ENCODE measurements around the gene ZNHIT3.
"Not testable (repeated sequence)": the region's sequence is repeated elsewhere in the genome, so short reads cannot be mapped to it uniquely, and the experiment has no call there.

Gene ZNHIT3

DNA sequence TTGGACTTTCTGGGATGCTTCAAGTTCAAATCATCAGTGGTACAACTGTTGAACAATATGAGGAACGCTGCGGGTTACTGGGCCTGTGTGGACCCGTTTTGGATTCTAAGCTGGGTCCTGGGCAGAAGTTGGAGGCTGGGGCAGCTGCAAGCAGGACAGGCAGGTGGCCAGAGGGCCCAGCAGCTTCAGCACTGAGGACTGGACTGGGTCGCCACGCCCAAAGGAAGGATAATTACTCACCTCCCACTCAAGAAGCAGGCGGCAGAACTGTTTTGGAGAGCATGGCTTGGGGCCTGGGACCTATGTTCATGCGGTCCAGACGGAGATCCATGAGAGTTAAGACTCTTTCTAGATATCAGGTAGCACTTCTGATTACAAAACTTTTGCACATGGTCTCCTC, 1.5 kb upstream of the ZNHIT3 start:
- no peak for DNase-seq

DNA sequence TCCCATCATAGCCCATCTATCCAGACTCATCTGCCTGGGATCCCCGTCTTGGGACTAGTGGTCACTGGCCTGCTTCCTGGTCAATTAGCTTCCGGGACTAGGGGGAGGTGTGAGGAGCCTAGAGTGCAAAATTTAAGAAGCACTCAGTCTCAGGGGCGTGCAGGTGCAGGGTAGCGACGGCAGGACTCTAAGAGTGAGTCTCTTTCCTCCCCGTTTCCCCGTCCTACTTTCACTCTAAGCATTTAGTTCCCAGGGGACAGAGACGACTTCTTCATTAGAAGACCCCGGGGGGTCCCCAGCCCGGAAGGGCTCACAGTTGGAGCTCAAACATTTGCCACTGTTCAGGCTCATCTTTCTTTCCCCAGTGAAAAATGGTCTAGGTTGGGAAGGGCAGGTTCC, 677 bp upstream of the ZNHIT3 start:
- peak; percentile 44 for DNase-seq

DNA sequence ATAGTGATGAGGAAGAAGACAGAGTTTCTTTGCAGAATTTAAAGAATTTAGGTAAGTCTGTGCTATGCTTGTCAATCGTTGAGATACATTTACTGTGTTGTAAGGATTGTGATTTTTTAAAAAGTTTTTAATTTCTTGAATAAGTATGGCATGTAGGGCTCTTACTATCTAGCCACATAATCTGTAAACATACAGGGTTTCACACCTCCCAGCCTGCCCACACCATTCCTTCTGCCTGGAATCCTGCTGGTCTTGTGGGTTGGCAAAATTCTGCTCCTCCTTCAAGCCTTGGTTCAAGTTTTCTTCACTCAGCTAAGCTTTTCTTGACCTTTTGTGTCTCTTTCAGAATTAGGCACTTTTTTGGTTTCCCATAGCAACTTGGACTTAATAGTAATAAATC, 7.5 kb downstream of the ZNHIT3 start:
- no peak for DNase-seq

DNA sequence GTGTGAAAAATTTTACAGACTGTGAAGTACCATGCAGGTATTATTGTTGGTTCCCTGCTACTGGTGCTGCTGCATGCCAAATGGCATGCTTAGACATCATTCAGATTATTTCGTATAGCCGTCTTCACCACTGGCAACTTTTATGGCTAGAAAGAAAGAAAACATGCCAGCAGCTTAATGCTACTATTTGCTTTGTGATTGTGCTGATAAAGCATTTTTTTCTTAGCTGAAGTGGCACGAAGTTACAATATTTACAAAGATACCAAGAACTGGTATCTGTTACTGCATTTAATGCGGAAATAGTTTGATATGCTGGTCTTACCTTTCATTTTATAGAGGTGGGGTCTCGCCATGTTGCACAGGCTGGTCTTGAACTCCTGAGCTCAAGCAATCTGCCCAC, 8.2 kb downstream of the ZNHIT3 start:
- no peak for DNase-seq

DNA sequence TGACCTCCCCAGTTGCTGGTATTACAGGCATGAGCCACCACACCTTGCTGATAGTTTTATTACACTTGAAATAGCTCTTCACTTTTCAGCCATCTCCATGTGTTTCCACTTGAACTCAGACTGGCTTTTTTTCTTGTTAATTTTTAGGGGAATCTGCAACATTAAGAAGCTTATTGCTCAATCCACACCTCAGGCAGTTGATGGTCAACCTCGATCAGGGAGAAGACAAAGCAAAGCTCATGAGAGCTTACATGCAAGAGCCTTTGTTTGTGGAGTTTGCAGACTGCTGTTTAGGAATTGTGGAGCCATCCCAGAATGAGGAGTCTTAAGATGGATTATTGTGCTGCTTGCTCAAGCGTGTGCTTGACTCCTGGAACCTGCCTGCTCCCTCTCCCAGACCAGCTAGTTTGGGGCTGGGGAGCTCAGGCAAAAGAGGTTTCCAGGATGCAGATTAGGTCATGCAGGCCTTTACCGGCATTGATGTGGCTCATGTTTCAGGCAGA, 8.6 kb downstream of the ZNHIT3 start:
- DNase-seq = no peak

DNA sequence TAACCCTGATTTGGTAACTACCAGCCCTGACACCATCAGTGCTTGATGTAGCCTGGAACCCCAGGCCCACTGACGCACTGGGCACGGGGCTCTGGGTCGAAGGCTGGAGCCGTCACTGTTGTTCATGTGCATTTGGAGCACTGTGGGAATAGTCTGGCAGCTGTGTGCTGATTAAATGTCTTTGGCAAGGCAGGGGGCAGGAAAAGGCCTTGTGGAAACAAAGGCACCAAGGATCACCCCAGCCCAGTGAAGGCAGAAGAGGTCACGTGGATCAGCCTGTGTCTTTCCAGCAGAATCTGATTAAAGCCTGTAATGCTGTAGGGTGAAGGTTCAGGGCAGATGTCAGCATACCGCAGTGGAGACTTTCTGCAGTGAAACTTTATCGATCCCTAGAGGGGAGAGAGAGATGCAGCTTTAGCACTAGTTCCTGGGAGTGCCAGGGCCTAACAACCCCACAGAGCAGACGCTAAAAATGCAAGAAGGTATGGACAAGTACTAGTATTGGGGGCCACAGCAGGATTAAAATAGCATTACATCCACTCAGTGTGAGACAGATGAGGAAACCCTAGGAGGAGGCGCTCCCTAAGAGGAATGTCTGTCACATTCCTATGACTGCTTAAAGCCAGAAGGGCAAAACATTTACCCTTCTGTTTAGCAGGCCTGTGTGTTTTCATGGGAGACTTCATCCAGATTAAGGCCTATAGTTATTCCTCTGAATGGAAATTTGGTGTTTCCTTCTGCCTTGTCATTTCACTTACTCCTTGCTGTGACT, 9.7 kb downstream of the ZNHIT3 start:
- no peak for DNase-seq

DNA sequence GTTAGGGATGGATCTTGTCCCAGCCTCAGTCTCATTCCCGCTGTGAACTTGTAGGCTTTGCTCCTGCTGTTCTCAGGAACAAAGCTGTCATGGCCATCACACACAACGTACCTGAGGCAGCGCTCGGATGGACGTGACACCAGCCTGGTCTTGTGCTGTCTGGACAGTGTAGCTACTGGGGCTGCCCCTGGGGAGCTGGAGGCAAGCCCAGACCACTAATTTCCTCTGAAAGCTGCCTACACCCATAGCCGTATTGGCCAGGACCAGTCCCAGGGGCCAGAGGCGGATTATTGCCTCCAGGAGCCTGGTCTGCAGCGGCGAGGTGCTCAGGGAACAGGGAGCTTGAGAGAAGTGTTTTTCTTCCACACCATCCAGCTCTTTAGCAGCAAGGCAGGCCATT, 11.7 kb downstream of the ZNHIT3 start:
- no peak for DNase-seq

DNA sequence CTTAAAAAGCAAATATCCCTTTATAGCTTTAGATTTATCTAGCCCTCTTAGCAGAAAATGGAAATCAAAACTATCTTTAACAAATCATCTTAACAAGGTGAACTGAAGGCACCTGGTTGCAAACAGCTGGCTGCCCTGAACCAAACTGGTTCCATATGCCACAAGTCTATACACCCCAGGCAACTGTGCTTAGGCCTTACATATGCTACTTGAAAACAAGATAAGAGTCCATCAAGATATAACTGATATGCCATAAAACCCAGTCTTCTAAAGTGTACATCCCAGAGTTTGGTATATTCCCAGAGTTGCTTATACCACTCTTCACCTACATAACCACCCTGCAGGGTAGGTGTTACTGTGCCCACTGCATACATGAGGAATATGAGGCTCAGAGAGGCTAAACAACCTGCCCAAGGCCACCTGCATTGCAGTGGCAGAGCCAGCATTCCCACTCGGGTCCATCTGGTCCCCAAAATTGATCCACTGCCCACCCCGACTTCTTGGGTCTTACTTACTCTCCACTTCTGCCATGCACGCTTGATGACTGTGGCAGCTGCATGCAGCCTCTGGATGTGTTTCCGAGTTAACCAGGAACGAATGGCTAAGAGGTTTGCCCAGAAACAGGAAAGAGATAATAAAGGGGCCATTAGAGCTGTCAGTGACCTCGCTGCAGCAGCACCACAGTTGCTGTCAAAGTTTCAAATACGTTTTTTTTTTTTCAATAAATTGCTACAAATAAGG, 12.2 kb downstream of the ZNHIT3 start:
- no peak for DNase-seq

DNA sequence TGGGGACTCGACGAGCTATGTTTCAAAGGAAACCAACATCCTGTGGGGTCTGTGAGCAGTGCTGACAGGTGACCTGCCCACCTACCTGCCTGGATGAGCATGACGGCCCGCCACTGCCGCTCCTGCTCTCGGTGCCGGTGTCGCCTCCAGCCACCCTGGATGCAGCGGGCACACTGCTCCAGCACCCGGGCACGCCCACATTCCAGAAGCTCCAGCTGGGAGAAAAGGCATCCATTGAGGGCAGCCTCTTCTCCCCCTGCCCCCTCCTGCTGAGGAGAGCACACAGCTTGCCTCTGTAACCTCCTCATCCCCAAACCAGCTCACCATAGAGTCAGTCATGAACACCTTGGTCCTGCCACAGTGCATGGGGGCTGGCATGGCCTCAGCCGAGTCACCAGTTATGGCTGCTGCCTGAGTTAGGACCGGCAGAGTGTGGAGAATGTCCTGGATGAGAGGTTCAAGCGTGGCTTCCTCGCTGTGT, 14.3 kb downstream of the ZNHIT3 start:
- DNase-seq = no peak

DNA sequence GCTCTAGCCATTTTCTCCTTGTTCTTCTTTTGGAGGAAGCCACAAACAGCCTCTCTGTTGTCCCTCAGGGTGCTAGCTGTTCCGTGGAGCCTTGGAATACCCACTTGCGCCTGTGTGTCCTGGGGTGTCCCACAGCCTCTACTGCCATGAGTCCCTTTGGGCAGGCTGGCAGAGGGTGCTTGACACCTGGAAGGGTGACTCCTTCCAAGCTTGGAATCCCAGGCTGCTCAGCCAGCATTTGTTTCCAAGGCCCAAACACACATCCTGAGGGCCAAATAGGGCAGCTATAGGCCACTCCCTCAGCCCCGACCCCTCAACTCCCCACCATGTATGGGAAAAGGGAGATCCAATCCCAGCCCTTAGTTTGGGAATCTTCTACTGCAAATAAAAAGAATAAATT, 14.9 kb downstream of the ZNHIT3 start:
- no peak for DNase-seq

DNA sequence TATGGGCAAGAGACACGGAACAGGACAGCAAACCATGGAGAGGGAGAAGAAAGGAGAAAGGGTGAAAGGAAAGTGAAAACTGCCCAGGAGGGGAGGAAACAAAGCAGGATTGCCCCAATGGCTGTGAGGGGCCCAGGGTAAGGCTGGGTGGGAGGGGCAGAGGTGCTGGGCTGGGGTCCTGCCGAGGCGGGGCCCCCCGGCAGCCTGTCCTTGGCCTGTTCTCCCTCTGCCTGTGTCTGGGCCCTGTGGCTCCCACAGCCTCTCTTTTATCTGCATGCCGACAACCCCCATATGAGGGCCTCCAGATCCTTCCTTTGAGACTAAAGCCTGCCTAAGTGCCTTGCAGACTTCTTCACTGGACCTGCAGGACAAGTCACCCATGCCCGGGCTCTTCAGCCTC, 15.5 kb downstream of the ZNHIT3 start:
- DNase-seq = no peak

DNA sequence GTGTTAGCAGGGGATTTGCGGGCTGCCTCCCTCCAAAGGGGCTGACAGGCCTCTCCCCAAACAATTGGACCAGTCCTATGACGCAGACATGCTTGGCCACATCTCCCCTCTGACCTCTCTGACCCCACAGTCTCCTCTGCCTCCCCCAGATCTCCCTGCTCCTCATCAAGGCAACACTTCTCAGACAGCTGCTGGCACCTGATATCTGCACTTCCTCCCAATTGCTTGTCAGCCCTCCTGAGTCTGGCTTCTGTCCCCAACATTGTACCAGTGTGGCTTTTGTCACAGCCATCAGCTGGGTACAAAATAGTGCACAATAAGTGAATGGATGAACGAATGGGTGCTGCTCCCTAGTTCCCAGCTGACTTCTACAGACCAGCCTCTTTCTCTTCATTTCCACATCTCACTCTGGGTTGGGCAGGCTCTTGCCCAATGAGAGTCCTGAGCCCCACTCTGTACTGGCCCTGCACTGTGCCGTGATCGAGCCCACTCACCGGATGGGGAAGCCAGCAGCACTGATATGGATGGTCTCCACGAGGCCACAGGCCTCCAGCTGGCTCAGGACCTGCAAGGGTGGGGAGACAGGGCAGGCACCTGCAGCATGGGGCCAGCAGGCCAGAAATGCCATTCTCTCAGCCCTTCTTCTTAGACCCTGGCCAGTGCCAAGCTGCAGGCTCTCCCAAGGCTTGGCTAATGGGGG, 17.1 kb downstream of the ZNHIT3 start:
- no peak for DNase-seq

DNA sequence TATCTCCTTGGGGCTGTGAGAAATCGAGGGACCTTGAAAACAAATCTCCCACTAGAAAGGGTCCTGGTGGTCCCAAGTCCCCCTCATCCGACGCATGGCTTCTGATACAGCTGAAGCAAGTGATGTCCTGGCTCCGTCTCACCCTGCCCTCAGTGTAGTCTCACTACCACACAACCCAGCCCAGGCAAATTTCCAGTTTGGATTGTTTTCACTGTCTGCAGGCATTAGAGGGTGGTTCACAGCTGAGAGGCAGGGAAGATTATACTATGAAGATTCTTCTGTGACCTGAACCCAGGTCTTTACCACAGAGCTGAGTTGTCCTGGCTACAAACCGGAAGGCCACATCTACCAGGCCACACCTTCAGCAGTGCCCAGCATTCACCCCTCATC, 17.7 kb downstream of the ZNHIT3 start:
- DNase-seq = no peak

DNA sequence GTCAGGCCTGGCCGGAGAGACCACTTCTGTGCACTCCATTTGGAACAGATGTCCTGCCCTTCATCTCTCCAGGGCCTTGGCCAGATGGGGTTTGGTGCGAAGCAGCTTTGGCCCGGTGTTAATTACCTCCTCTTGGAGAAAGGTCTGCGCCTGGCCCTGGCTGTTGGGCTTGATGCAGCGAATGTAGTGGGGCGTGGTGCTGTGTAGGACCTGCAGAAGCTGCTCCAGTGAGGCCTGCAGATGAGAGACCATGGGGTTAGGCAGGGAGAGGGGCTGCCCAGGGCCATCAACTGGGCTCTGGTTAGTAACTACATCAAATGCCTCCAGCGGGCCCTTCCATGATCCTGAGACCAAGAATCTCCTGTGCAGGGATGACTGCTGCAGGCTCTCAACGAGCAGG, 18.7 kb downstream of the ZNHIT3 start:
- no peak for DNase-seq

DNA sequence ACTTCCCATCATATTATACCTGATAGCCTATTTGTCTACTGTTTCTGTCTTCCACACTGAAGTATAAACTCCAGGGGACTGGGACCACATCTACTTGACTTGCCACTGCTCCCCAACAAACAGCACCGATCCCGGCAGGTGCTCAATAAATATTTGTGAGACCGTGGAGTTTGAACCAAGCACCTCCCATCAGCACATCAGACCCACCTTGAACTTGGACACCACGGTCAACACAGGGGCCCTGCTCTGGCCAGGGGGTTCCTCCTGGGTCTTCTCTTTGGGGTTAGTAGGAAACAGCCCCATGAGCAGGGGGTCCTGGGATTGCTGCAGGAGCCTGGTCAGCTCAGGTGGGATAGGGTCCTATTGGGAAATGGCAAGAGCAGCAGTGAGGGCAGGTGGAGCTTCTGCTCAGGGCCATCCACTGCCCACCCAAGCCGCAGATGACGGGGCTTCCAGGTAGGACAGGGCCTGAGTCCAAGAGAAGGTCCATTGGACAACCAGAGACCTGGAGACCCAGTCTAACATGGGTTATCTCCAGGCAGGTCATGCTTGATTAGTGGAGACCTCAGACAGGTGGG, 19.9 kb downstream of the ZNHIT3 start:
- no peak for DNase-seq

DNA sequence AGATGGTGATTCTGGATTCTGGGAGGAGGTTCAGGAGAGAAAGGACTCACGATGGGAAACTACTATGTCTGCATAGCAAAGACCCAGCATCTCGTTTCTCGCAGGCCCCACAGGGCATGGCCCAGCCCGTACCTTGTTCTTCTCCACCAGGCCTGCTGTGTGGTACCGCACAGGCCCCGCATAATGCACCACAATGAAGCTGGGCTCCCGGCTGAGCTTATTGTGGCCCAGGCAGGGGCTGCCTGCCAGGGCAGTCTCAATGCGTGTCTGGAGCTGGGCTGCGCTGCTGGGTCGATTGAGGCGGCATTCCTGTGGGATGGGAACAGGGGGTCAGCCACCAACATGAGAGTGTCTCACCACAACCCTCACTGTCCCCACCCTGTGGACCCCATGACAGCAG, 20.4 kb downstream of the ZNHIT3 start:
- no peak for DNase-seq

DNA sequence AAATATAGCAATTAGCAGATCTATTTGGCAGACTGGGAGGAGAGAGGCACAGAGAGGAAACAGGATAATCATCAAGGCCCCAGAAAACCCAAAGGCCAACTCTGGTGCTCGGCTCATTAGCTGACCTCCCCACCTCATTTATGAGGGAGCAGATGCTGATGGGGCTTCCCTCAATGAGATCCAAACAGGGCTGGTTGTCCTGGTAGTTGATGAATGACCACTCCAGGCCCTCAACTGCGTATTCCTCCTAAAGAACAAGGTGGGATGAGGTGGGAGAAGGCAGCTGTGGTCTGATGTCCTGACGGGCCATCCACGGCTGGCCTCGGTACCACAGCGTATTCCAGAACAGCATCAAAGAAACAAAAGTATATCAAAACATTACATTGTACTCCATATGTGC, 20.8 kb downstream of the ZNHIT3 start:
- DNase-seq = no peak

DNA sequence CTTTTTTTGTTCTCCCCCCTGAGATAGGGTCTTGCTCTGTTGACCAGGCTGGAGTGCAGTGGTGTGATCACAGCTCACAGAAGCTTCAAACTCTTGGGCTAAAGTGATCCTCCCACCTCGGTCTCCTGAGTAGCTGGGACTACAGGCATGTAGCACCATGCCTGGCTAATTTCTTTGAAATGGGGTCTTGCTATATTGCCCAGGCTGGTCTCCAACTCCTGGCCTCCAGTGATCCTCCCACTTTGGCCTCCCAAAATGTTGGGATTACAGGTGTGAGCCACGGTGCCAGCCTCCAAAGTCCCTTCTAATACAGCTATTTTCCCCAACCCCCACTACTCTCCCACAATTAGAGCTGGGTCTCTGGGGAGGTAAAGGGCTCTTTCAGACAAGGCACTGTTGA, 22.0 kb downstream of the ZNHIT3 start:
- not testable (repeated sequence) for DNase-seq

DNA sequence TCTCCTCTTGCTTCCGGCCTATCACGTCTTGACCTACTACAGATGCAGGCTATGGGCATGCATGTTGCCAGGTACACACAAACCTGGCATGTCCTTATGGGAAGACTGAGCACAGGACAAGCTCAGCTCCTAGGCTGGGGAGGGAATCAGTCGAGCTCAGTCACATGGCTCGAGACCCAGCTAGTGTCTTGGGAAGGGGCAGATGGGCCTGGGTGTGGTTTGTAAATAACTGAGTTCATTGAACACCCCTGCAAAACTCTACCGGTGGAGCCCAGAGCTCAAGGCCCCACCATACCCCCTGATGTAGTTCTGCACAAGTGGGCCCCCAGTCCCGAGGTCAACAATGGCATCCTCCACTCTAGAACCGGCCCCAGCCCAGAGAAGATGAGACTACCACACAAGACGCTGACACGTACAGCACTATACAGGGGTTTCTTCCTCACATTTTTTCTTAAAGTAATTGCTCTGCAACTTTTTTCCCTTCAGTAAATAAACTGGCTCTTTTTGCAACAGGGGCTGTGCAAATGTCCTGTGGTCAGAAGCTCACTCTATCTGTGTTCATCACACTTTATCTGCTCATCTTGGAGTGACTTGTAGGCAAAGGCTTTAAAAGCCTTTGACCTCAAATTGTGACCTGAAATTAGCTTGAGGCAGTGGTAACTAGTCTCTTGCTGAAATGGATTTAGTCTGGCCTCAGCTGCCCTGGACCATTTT, 22.9 kb downstream of the ZNHIT3 start:
- no peak for DNase-seq

DNA sequence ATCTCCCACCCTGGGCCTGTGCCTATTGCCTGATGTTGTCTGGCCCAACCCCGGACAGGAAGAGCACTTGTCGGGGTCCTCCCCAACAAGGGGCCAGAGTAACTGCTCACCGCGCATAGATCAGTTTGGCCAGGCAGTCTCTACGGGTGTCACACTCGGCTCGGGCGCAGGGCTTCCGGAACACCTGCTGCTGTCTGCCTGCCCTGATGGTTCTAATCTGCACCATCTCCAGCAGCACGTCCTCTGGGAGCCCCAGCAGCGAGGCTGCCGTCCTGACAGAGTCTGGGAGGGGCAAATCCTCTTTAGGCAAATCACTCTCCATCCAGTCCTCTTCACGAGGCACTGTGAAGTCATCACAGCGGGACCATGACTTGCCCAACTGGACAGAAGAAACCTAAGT, 24.2 kb downstream of the ZNHIT3 start:
- DNase-seq = no peak

DNA sequence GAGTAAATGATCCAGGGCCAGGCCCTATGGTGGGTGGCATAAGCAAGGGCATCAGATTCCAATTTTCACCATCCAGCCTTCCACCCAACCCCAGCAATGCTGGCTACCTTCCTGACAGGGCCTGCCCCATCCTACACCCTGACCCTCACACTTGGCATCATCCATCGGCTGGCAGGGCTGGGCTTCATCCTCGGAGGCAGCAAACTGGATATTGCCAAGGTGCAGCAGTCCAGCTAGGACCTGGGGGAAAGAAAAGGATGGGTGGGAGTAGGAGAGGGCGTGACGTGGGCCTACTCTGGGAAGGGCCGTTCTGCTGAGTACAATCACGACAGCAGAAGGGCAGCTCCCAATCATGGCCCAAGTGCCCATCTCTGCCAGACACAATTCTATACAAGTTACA, 24.7 kb downstream of the ZNHIT3 start:
- no peak for DNase-seq

DNA sequence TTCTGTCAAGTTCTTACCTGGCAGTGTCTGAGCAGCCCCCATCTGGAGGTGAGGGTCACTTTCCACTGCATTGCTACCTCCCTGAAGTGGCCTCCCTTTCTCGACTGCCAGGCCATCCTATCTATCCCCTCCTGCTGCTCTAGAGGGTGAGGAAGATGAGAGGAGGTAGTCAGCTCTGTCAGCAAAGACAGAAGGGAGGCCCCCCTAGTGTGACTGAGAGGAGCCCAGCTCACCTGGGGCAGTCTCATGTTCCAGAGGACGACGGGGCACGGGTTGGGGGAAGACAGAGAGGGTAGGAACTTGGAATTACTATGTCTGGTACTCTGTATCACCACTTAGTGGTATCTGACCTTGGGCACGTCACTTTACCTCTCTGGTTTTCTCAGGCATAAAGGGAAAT, 26.2 kb downstream of the ZNHIT3 start:
- no peak for DNase-seq

DNA sequence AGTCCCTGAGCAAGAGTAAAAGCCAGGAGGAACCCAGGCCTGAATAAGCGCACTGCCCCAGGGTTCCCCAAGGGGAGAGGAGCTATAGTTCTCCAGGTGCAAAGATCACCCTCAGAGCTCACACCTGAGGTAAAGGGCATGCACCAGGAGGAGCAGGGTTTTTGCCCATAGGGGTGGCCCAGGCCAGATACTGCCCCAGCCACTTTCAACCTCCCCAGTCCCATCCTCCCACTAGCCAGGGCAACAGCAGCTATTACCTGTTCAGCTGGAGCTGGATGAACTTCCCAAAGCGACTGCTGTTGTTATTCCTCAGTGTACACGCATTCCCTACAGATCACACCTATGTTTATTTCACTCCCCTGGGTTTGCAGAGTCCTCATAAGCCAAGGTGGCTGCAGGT, 28.4 kb downstream of the ZNHIT3 start:
- DNase-seq = no peak
